ENCODE data around the gene CHCHD3. TPM values are rescaled to one million over a fixed set of nuclear protein-coding genes. Genes with fewer than 3 reads are reported as not detected.
A peak's percentile ranks its signal among the peaks of the same experiment; 100 is the strongest.
"Not testable (repeated sequence)": the region's sequence is repeated elsewhere in the genome, so short reads cannot be mapped to it uniquely, and the experiment has no call there.

Gene CHCHD3
- total RNA-seq, 1 donor from 2014 or later, result 20.5 TPM

DNA sequence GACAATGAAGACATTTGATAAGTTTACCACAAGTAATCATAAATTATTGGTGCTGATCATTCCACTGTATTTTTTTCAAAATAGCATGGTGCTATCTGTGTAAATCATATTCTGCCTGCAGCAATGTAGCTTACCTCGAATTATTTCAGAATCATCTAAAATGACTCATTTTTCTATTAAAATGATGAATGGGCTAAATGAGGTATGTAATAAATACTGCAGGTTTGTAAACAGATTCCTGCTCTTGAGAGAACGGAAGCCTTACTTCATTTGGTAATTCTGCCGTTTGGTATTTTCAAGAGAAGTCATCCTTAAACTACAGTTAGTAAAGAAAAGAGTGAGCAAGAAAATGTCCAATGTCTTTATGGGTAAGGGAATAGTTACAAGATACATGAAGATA lies 115.9 kb downstream of the CHCHD3 start:
- no peak for ATAC-seq
- DNase-seq (ENCODE audit: low spot score), result no peak

DNA sequence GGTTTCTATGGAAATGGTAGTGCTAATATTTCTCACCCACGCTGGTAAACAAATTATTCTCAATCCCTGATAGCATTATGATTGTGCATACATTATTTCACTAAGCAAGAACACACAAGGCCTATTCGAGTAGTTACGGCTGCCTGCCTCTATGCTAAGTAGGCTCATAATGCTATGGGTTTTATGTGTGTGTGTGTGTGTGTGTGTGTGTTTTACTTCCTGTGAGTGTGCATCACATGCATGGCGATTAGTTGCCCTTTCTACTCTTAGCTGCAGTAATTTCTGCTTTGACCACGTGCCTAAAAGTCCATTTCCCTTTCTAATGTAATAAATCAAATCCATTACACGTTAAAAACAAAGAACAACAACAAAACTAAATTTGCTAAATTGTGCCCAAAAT lies 117.0 kb downstream of the CHCHD3 start:
- ATAC-seq (no peak), DNase-seq (ENCODE audit: low spot score) (no peak)

DNA sequence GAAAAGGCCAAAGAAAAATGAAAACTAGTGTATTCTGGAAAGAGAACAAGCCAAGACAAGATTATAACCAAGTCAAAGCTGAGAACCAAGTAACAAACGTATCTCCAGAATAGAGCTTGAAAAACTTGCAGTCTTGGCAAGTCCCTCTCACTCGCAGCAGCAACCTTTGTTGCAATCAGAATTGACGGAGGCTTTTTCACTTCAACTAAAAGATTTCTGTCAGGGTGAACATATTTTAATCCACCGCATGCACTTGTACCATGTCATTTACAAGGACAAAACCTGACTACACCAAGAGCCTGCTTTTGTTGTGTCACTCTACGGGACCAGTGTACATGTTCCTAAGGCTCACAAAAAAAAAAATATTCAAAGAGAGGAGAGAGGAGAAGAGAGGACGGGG lies 122.0 kb downstream of the CHCHD3 start:
- ATAC-seq, result no peak
- DNase-seq (ENCODE audit: low spot score), result no peak

DNA sequence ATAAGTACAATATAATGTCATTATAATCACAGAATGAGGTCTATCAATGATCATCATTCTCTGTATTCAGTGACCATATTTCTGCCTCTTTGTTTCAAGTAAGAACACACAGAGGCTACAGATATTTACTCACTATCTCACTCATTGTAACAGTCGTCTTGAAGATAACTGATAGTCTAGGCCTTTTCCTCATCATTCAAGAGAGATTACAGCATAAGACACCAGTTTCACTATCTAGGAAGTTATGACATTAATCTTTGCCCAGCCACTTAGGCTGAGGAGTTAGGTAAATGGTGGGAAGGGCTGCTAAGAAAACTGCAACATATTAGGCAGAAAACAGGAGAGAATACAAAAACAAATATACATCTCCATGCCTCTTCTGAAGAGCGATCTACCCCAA lies 125.3 kb downstream of the CHCHD3 start:
- ATAC-seq (no peak), DNase-seq (ENCODE audit: low spot score) (no peak)

DNA sequence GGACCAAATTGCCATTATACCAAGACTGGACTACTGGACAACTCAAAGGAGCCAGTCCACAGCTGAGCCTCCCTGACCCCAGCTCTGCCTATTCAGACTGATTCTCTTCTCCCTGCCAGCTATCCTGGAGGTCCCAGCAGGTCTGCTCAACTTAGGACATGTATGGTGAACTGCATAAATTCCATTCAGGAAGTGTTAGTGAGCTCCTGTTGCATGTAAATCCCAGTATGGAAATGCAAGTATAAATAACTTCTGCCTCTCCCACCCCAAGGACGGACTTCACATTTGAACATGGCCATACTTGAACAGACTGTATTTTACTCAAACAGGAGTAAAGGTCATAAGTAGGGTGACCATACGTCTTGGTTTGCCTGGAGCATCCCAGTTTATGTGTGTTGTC lies 128.4 kb downstream of the CHCHD3 start:
- no peak for DNase-seq (ENCODE audit: low spot score)
- ATAC-seq, result no peak

DNA sequence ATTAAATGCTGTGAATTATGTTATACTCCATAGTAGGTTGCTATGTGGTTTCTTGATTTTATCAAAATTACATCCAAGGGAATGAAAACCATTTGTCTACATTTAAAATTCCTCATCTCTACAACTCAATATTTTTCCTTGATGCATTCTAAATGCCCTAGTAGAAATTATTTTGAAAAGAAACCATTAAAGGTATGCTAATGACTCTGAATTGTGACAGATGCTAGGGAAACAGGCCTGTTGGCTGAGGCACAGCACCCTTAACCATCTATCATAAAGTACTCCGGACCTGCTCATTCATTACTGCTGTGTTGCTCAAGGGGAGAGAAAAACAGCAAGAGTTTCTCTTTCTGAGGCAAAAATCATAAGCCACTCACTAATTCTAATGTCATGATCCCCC lies 131.2 kb downstream of the CHCHD3 start:
- DNase-seq (ENCODE audit: low spot score) (no peak), ATAC-seq (no peak)

DNA sequence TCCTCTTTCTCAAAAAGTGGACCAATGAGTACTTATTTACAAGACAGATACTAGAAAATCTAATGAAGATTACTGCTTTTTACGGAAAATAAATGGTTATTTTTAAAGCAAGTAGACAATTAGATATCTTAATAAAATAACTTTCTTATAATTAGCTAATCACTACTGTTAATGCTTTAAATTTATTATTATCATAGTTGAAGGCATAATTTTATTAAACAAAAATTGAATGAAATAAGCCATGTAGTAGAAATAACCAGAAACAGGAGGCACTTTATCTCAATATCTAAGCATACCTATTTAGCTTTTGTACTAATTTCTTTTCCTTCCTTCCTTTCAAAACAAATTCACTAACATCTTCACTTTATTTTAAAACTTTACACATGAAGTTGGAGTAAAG lies 134.9 kb downstream of the CHCHD3 start:
- ATAC-seq (no peak), DNase-seq (ENCODE audit: low spot score) (no peak)

DNA sequence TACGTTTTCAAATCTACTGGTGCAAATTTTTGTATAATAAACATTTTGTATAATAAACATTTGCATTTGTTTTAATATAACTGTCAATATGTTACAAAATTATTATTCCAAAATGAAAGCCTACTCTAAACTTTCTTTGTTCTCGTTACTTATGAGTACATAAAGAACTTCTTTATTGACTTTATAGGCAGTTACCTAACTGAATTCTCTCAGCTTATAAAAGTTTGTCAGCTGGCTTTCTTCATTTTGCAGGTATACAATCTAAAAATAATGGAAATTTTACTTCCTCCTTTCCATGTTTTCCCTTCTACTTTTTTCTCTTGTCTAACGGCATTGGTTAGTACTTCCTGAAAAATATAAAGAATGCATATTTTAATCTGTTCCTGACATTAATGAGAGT lies 137.1 kb downstream of the CHCHD3 start:
- DNase-seq (ENCODE audit: low spot score) (no peak), ATAC-seq (no peak)

DNA sequence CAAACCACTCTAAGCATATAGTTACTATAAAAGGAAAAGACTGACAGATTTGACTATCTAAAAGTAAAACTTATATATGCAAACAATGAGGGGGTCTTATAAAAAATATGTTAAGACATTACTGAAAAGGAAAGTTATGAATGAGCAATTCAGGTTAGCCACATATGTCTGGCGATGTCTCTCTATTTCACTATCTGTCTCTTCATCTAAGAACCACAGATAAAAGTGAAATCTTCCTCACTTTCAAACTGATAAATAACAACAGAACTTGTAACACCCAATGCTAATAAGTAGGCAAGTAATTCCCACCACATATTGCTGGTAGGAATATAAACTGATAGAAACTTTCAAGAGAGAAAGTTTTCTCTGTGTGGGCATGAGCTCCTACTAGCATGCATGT lies 138.2 kb downstream of the CHCHD3 start:
- DNase-seq (ENCODE audit: low spot score), result no peak
- no peak for ATAC-seq

DNA sequence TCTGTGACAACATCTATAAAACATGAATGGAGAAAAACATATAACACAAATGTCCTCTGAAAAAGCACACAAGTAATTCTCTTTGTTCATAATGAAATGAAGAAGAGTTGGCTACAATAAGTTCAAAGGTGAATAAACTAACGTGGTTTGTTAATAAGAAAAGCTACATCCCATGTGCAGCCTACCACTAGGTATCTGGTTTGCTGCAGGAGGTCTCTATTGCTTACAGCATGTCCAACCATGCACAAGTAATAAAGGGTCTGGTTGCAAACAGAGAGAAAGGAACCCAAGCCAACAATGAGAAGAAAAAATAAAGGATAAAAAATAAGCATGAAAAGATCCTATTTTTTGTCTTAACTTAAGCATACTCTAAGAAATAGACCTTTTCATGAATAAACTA lies 139.2 kb downstream of the CHCHD3 start:
- ATAC-seq (no peak), DNase-seq (ENCODE audit: low spot score) (no peak)

DNA sequence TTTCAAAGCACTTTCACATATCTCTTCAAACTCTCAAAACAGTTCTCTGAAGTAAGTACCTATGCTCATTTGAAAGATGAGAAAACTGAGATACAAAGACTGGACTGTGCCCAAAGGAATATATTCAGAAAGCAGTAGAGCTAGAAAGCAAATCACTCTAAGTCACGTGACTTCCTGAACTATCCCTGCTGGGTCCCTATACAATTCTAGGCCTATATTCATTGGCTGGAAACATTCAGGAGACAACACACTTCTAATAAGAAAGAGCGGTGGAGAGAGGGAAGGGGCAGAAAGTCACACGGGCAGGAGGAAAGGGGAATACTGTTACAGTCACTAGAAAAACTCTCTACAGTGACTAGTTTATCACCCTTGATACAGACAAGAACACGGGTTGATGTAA lies 140.0 kb downstream of the CHCHD3 start:
- ATAC-seq (no peak), DNase-seq (ENCODE audit: low spot score) (no peak)

DNA sequence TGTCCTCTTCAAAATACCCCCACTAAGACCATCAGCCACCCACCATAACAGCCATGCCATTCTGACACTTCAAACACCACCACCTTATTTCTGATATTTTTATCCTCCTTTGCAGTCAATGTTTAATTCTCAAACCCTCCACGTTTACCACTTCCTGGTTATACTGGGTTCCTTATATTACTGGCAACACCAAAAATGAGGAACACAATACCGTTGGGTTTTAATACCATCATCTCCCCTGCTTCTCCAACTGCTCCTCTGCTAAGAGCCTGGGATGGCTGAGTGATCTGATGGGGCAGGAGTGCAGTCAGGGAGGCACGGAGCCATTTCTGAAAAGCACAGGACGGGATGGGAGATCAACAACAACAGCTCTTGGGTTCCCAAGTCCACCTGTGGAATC lies 140.5 kb downstream of the CHCHD3 start:
- ATAC-seq (no peak), DNase-seq (ENCODE audit: low spot score) (no peak)

DNA sequence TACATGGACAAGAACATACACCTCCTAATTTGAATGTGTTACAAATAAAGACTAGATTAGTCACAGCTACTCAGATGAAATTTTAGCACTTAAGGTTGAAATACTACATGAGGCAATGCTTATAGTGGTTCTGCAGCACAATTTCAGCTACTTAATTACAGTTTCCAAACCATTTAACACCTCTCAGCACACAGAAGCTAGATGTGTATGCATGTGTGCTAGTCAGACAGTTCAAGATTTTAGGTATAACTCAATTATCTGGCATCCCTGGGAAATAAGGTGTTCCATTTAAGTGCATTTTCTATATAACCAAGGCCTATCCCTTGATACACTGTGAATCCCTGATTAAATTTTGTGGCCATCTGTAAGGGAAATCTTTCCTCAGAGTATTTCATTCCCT lies 141.8 kb downstream of the CHCHD3 start:
- no peak for ATAC-seq
- no peak for DNase-seq (ENCODE audit: low spot score)

DNA sequence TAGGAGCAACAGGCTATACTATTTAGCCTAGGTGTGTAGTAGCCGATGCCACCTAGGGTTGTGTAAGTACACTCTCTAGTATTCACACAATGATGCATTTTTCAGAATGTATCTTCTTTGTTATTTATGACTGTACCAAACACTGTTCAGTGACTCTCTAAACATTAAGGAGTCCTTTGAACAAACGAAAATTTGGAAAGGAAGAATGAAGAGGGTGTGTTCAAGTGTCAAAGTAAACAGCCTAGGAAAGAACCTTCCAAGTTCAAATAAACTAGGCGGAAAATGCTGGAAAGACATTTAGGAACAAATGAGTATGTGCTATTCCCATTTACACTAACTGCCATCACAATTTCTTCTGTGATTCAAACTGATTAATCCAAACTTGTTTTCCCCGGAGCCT lies 142.4 kb downstream of the CHCHD3 start:
- ATAC-seq (no peak), DNase-seq (ENCODE audit: low spot score) (no peak)

DNA sequence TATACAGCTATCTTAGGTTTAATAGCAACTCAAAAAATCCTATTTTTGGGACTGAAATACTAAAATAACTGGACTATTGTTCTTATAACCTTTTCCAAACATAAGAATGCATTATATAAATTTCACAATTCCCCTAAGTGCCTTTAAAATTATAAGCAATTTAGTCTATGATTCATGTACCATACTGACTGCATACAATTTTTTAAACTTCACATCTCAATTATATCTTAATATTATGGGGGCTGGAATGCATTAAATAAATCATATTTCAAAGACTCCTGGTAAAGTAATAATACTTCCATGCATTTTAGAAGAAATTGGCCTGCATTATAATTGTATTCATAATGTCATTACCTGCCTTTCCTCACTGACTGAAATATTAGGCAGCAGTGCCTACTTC lies 144.6 kb downstream of the CHCHD3 start:
- DNase-seq (ENCODE audit: low spot score) (no peak), ATAC-seq (no peak)

DNA sequence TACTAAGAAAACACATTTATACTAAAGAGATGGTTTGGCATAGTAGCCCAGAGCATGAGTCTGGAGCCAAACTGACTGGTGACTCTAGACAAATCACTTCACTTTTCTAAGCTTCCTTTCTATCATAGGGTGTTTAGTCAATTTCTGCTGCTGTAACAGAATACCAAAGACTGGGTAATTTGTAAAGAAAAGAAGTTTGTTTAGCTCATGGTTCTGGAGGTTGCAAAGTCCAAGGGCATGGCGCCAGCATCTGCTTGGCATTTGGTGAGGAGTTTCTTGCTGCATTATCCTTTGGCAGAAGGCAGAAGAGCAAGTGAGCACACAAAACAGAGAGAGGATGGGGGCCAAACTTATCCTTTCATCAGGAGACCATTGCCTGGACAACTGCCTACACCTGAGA lies 146.3 kb downstream of the CHCHD3 start:
- ATAC-seq, result no peak
- no peak for DNase-seq (ENCODE audit: low spot score)

DNA sequence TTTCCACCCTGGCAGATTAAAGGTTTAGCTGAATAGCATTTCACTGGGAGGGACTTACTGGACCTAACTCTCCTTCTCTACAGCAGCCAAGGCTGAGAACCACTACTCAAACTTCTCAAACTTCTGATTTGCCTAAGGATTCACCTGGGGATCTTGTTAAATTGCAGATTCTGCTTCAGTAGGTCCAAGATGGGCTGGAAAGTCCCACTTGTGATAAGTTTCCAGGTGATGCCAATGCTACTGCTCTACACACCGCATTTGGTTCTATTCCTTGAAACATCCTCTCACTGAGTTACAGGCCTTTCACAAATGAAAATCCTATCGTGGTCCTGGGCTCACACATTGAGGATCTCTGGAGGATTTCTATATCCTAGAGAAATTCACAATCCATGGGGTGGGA lies 147.9 kb downstream of the CHCHD3 start:
- no peak for ATAC-seq
- no peak for DNase-seq (ENCODE audit: low spot score)

DNA sequence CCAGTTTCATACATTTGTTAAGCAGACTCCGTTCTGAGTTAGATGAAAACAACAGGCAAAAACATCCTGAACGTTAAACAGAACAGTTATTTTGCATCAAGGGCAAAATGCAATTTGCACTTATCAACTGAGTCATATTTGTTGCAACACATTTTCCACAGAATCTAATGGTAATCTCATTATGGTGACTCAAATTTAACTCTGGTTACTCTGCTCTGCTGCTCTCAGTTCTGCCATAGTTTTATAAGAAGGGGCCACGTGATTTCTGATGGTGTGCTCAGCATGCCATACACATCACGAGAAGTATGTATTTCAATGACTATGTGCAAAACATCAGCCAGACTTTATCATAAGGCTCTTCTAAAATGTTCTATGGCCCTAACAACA lies 148.8 kb downstream of the CHCHD3 start:
- ATAC-seq (no peak), DNase-seq (ENCODE audit: low spot score) (no peak)

DNA sequence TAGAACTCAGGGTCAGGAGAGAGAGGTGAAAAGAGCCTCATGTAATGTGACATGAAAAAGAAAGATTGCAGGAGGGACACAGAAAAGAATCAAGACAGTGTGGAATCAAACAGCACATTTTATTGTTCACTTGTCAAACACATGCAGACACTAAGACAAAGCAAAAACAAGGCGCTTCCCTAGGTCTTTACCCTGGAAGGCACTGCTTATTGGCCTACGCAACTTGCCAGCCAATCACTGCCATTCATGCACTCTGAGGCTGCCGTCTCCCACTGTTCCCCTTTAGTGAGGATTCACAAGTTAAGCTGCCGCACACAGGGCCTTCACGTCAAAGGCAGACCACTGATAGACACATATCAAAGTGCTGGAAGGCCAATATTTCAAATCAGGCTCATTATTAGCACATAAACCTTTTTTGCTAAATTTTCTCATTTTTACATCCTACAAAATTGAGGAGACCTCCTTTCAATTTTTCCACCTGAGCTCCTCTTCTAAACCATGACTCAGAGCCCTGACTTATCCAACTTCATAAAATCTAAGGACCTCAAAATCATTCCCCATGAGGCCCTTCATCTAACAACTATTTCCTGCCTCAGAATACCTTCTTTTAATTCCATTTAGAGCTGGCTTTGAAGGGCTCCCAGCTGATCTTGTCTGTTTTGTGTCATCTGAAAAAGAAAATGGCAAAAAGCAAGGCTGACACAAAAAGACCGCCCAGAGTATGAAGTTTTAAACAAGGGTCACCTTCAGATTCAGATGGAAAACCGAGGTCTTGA lies 149.4 kb downstream of the CHCHD3 start:
- DNase-seq (ENCODE audit: low spot score) (no peak), ATAC-seq (no peak)

DNA sequence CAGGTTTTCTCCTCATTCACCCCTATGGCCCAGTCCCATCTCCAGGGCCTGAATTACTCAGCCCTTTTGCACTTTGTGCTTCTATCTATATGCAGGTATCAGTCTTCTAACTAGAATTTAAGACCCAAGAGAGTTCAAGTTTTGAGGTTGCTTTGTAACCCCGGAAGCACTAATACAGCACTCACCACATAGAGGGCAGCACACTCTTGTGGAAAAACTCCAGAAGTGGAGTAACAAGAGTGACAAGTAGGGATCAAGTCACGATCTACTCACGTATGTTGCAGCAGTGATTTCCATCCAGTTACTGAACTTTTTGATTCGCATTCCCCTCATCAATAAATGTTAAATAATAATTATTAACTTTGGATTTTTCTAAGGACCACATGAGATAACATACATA lies 151.0 kb downstream of the CHCHD3 start:
- DNase-seq (ENCODE audit: low spot score), result no peak
- peak; percentile 57 for ATAC-seq

DNA sequence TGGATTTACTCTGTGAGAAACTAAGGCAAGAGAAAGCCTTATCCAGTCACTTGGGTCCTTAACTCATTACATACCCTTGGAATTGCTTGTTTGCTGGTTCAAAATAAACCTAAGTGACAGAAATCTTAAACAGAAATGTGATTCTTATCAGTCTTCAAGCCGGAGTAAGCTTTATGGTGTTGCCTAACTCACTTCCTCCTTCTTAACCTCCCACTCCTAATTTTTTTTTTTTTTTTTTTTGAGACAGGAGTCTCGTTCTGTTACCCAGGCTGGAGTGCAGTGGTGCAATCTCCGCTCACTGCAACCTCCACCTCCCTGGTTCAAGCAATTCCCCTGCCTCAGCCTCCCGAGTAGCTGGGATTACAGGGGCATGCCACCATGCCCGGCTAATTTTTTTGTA lies 151.9 kb downstream of the CHCHD3 start:
- DNase-seq (ENCODE audit: low spot score); ATAC-seq: not testable (repeated sequence)

DNA sequence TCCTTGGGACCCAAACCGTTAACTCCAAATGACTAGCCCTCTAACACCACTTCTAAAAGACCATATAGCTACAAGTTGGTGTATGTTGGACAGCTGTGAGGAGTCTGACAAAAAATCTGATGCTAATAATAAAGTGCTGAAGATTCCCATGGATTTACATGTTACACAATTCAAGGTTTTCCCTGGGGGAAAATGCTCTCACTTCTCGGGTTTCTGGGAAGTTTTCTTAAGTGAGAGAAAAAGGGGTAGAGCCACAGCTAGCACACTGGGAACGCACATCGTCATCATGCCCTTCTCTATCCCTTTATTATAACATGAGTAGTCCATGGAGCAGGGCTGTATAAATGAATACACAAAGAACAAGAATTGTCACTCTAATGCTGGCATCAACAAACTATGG lies 162.1 kb downstream of the CHCHD3 start:
- ATAC-seq, result no peak
- no peak for DNase-seq (ENCODE audit: low spot score)

DNA sequence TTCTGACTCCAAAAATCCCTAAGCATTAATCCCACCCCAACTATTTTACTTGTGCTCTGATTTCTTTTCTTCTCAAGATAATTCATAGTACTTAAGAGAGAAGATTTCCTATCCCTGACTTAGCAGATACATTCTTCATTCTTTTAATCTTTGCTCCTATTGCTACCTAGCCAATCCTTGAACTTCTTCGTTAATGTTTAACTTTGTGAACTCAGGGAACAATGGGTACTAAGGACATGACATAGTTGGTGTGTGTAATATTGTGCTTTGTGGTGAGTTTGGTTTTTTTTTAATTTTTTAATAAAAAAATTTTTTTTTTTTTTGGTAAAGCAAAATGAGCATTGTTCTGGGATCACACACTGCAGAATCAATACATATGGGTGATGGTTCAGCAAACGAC lies 166.2 kb downstream of the CHCHD3 start:
- ATAC-seq (peak; percentile 37), DNase-seq (ENCODE audit: low spot score) (no peak)

Data from left lobe of liver (tissue), 2 donors.